MM.1S (cell line): Measurements from ENCODE around the gene MACIR.

Experiments
- CTCF ChIP-seq: fragments of 300-600 bp; sonication (generic); IDR thresholded peaks from 2 replicates; pipeline ENCODE4 v1.5.1; 2016; ENCODE audit warnings: antibody characterized with exemption, low read length, mixed read lengths
- EZH2 ChIP-seq: fragments of 300-600 bp; sonication (generic); optimal IDR thresholded peaks from 2 replicates; pipeline ENCODE3; 2017; ENCODE audit warnings: low read depth, mild to moderate bottlenecking, antibody characterized with exemption, low read length, mixed read lengths
- EZH2phosphoT487 ChIP-seq: fragments of 300-600 bp; sonication (generic); IDR thresholded peaks from 2 replicates; pipeline ENCODE4 v1.6.1; 2018; ENCODE audit warnings: antibody characterized with exemption, low read length

- no peak for TF ChIP-seq CTCF
- TF ChIP-seq EZH2: no peak
- no peak for TF ChIP-seq EZH2phosphoT487
Measured at GRCh38 chr5:103293719-103294118, 35.2 kb downstream of the MACIR start.
